Superior temporal gyrus (tissue), 1 donor: ENCODE results near the gene IBA57.
"Not testable (repeated sequence)": the region's sequence is repeated elsewhere in the genome, so short reads cannot be mapped to it uniquely, and the experiment has no call there.

Experiments
- DNase-seq: peaks from one replicate; pipeline ENCODE4 v3.0.0-alpha.2; 2016; ENCODE audit errors: extremely low spot score

The IBA57 gene

GRCh38 chr1:228226956-228227791 is 61.6 kb downstream of the IBA57 start:
- no peak for DNase-seq

- DNase-seq, result not testable (repeated sequence)
These were observed 62.5 kb downstream of the IBA57 start for GRCh38 chr1:228228147-228228546.

GRCh38 chr1:228228601-228229074 is 63.0 kb downstream of the IBA57 start:
- DNase-seq, result no peak

- DNase-seq, result no peak
These were observed 65.6 kb downstream of the IBA57 start for GRCh38 chr1:228231189-228231588.
